GM19023 (cell line): ENCODE measurements around the gene RRP1.
A peak's percentile ranks its signal among the peaks of the same experiment; 100 is the strongest.

ENCODE experiments used
- ATAC-seq: cut with Tn5 transposase; IDR thresholded peaks from one replicate; pipeline ENCODE4 v1.9.1; 2021; ENCODE audit warnings: mild to moderate bottlenecking, moderate library complexity; ENCODE audit not compliant: unreplicated experiment

RRP1 gene

DNA sequence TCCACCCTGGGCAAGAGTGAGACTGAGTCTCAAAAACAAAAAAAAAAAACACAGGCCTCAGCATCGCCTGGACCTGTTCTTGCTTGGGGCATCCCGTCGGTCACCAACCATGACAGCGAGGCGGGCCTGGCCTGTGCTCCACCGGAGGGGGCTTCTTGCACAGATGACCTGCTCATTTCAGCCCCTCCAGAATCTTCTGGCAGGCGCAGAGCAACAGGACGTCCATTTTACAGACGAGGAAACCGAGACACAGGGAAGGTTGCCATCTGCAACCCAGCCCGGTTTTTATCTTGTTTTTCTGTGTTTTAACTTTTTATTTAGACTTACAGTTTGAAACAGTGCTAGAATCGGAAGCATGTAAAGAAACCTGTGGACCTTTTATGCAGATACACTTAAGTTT is 14.2 kb upstream of the RRP1 start:
- no peak for ATAC-seq

DNA sequence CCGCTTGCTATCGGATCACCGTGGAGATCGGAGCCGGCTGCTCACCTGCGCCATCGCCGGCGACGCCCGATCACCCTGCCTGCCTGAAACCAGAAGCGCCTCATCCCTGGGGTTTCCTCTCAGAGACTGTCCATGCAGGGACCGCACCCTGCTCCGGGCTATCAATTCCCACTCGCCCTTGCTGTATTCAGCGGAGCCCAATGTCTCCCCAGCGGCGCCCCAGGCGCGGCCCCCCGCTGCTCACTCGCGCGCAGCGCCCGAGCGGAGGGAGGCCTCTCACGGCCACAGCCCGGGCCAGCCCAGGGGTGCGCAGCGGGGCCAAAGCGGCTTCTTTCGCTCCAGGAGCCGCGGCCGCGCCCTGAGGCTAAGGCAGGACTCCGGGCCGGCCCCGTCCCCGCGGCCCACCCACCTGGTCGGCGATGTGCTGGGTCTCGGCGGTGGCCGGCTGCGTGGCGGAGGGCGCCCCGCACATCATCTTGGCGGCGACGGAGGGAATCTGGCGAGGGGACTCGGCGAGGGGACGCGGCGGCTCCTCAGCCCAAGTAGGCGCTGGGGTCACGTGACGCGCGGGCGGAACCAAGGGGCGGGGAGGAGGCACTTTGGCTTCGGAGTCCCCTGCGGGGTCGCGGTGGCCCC is 13.5 kb upstream of the RRP1 start, which contains the start of gene CSTB:
CSTB (minus strand) TSS at position 514 of the 636 bp plus-strand sequence; CDS start at position 475, 39 bp downstream.
- peak; percentile 62 for ATAC-seq

DNA sequence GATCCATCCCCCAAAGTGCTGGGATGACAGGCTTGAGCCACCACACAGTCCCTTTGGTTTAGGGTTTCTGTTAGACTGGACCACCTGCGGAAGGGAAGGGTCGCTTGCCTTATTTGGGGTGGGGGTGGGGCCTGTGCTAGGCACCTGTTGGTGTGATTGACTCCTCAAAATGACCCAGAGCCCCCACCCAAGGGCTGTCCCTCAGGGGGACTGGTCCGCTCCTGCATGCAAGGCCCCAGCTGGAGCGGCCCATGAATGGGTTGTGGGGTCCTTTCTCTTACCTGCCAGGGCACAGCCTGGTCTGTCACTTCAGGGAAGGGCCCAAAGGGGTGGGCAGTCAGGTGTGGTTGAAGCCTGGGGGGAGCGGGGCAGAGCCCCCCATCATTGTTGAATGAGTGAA is 11.4 kb upstream of the RRP1 start:
- ATAC-seq, result no peak

DNA sequence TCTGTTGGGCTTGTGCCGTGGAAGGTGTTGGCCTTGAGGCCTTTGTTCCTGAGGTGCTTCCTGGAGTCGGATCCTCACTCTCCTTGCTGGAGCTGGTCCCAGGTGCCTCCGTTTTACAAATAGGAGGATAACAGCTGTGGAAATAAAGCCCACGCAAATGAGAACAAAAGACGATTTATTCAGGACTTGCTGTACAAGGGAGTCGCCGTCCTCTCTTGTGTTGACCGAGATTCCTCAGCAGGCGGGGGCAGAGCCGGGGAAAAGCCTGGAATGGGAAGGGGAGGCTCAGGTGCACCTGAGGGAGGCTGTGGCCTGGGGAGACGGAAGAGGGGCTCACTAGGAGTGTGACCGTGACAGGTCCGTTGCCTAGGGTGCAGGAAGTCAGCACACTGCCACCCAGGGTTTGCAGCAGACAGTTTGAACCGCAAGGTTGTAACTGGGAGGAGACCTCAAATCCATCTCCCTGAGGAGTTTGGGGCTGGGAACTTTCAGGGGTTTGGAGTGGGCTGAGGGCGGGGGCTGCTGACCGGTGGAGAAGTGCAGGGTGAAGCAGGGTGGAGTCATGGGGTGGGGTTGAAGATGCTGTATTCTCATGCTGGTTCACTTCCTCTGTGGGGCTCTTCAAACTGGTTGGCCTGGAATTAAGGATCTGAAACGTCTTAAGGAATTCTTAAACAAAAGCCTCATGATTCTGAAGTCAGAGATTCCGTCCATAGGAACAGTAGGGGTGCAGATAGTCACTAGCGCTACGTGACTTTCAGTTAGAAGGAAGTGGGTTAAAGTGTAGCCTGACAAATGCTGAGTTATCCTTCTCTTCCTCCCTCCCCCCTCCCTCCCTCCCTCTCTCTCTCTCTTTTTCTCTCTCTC is 10.7 kb upstream of the RRP1 start:
- ATAC-seq, result no peak

DNA sequence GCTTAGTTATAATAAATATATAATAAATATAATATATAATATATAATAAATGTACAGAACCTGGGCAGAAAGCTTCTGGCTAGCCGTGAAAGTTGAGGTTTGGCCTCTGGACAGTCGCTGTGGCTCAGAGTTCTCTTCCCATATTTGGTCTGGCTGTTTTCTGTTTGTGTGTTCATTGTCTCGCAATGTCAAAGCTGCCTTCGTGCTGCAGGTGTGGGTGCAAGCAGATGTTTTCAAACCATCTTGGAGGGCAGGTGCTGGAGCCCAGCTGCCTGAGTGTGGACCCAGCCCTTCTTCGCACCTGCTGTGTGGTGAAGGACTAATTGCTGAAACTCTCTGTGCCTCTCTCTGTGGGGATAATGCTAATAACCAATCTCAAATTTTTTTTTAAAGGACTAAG is 9.7 kb upstream of the RRP1 start:
- ATAC-seq, result no peak

DNA sequence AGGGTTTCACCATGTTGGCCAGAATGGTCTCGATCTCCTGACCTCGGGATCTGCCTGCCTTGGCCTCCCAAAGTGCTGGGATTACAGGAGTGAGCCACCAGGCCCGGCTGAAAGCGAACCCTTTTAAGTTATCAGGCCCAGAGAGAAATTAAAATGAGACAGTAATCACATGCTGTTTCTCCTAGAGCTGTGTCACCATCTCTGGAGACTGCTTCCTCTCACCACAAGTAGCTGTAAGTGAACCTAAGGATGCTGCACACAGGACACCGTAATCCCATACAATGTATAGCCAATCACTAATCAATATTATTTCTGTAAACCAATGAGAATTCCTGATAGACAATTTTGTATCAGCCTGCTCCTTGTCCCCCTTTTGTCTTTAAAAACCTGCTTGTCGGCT is 7.5 kb upstream of the RRP1 start:
- no peak for ATAC-seq

DNA sequence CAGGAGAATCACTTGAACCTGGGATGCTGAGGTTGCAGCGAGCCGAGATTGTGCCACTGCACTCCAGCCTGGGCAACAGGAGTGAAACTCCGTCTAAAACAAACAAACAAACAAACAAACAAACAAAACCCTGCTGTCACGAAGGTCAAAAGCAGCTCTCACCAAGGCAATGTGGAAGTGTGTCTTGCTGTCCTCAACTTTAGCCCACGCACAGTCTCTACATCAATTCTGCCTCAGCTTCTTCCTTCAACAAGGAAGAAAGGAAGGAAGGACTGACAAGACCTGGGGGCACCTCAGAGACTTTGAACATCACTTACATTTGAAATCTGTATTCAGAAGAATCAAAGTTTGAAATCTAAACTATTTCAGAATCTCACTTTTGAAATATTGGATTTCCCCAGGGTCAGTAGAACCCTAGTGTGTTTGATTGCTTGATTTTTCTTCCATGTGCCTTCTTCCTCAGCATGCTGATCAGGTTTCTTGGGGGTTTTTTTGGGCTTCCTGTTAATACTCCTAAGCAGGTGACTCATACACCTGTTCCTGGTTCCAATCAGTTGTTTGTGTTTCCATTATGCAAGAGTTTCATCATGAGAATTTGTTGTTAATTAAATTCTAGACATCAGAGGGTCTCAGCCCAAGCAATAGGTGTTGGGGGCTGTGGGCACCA is 6.8 kb upstream of the RRP1 start:
- no peak for ATAC-seq

DNA sequence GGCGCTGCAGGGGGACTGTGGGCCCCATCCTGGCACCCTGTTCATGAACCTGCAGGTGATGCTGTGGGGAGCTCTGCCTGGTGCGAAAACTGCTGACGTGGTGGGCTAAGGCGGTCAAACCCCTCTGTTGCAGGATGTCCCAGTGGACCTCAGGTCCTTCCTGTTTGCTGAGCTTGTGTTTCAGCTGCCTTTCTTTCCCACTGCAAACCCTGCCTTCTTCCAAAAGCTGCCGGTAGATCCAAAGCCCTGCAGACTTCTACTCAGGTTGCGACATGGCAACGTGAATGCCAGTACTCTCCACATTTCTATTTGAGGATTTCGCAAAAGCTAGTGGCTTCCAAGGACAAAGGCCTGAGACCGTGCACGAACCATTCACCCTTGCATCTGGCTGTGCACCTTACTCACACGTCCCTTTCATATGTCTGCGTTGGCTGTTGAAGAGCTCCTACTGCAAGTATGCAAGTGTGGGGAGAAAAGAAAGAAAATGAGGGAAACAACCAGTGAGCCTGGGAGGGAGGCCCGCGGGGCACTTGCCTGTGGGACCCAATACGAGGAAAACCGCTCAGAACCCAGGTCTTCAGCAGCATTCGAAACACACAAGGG is 6.2 kb upstream of the RRP1 start:
- no peak for ATAC-seq

DNA sequence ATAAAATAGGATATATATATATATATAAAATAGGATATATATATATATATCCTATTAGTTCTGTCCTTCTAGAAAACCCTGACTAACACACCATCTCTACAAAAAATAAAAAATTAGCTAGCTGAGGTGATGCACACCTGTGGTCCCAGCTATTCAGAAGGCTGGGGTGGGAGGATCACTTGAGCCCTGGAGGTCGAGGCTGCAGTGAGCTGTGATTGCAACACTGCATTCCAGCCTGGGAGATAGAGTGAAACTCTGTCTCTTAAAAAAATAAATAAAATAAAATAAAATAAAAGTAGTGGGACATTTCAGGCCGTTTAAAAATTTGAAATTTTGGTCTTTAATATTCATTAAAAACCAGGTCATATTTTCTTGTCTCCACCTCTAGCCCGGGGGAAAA is 4.2 kb upstream of the RRP1 start:
- no peak for ATAC-seq

DNA sequence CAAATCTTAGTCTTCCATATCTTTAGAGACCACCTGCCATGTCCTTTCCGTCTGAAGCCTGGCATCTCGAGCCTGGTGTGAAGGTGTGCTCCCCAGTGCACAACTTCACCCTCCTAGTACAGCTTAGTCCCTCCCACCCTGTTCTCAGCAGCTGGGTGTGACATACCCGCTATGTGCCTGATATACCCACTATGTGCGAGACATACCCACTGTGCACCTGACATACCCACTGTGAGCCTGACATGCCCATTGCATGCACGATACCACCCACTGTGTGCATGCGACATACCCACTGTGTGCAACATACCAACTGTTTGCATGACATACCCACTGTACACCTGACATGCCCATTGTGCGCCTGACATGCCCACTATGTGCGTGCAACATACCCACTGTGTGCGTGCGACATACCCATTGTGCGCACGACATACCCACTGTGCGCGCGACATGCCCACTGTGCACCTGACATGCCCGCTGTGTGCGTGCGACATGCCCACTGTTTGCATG is 3.0 kb upstream of the RRP1 start:
- ATAC-seq, result no peak

DNA sequence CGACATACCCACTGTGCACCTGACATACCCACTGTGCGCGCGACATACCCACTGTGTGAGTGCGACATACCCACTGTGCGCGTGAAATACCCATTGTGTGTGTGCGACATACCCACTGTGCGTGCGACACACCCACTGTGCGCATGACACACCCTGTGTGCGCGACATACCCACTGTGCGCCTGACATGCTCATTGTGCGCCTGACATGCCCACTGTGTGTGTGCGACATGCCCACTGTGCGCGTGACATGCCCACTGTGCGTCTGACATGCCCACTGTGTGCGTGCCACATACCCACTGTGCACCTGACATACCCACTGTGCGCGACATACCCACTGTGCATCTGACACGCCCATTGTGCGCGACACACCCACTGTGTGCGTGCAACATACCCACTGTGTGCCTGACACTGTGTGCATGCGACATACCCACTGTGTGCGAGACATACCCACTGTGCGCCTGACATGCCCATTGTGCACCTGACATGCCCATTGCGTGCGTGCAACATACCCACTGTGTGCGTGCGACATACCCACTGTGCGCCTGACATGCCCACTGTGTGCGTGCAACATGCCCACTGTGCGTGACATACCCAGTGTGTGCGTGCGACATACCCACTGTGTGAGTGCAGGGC is 2.5 kb upstream of the RRP1 start:
- ATAC-seq, result no peak

DNA sequence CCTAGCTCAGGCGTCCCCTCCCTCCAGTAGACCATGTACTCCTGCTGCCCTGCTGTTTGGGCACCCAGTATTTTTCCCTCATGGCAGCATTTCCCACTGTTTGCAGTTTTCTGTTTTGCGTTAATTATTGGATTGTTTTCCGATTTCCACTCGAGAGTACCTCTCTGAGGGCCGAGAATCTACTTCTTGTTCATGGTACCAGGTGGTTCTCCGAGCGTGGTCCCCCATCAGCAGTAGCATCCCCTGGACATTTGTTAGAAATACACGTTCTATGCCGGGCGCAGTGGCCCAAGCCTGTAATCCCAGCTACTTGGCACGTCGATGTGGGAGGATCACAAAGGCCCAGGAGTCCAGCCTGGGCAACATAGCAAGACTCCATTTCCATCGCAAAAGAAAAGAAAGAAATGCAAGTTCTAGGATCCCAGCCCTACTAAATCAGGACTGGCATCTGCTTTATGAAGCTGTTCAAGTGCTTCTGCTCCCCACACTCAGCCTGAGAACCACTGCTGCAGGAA is 690 bp downstream of the RRP1 start:
- no peak for ATAC-seq

DNA sequence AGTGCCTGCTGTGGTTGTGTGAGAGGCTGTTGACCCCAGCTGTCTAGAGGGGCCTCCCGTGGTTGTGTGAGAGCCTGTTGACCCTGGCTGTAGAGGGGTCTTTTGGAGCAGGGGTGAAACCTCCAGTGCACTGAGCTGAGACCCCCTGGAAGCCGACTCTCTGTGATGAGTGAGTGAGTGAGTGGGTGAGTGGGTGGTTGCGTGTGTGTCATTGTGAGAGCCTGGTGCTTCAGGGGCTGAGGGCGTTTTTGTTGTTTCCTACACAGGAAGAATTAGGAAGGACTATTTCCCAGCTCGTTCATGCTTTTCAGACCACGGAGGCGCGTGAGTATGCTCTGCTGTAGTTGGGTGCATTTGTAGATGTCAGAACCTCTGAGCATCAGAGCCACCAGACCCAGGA is 3.0 kb downstream of the RRP1 start:
- ATAC-seq, result no peak

DNA sequence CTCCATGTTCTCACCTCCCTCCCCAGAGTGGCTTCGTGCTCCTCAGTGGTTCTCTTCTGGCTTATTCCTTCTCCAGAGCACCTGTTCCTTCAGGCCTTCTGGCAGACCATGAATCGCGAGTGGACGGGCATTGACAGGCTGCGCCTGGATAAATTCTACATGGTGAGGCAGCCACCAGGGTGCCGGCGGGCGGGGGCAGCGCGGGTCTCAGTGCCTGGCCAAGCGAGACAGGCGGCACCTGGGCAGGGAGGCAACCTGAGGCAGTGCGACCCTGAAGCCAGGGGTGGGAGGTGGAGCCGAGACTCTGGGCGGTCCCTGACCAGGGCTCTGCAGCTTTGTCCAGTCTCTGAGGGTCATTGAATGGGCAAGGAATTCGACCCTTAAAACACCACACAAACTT is 3.9 kb downstream of the RRP1 start:
- ATAC-seq, result no peak

DNA sequence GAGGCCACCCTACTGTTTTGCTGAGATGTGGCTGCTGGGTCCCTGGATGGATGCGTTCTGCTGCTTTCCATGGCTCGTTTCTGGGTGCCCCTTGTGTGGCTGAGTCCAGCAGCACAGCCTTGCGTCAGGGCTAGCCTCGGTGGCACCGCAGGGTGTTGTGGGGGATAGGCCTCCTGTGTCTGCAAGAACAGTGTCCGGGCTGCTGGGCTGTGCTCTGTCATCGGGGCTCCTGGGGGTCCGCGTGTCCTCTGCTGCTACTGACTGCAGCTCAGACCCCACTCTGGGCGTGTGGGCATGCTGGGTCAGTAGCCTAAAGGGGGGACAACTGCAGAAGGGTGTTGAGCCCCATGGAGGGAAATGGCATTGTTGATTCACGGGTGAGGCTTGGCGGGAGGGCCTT is 4.9 kb downstream of the RRP1 start:
- no peak for ATAC-seq

DNA sequence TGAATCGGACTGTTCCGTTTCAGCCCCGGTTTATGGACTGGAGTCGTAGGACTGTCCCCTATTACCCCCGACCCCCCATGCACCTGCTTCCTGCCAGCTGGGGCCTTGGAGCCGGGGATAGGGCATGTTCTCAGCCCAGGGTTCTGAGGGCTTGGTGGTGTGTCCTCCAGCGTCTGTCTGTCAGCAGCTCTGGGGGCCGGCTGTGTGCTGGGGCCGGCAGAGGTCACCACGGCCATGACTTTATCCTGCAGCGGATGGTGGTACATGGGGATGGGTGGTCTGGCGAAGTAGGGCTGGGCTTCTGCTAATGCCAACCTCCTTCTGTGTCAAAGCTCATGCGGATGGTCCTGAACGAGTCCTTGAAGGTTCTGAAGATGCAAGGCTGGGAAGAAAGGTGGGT is 5.5 kb downstream of the RRP1 start:
- ATAC-seq, result no peak

DNA sequence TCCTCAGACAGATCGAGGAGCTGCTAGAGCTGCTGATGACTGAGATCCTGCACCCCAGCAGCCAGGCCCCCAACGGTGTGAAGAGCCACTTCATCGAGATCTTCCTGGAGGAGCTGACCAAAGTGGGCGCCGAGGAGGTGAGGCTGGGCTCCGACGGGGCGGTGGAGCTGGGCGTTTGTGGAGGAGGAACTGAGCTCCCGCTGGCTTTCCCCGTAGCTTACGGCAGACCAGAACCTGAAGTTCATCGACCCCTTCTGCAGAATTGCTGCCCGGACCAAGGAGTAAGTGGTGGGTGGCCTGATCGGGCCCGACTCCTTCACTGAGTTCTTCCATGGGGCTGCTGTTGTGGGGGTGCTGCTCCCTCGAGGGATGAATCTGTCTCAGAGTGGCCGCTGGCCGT is 8.0 kb downstream of the RRP1 start:
- ATAC-seq, result no peak

DNA sequence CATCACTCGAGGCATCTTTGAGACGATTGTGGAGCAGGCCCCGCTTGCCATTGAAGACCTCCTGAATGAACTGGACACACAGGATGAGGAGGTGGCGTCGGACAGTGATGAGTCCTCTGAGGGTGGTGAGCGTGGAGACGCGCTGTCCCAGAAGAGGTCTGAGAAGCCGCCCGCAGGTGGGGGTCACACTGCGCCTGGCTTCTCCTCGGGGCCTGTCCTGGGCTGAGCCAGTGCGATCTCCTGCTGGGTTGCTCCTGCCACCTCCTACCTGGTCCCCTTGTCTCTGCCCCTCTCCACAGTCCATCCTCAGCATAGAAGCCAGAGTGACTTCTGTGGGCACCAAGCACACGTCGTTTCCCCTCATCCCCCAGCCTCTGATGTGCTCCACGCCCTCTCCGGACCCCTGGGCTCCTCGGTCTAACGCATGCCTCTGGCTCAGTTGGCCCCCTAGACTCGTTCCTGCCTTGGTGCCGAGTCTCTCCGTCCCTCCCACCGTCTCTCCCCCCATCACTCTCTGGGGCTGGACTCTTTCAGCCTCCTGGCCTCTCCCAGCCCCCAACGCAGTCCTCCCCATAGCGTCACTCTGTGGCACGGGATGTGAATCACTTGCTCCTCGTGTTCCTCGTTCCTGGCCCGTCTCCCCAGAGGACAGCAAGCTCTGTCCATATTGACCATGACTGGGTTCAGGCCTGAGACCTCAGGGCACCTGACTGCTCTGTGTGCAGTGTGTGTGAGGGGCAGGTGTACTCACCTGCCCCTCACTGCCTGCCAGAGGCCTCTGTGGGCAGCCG is 8.7 kb downstream of the RRP1 start:
- ATAC-seq, result no peak

DNA sequence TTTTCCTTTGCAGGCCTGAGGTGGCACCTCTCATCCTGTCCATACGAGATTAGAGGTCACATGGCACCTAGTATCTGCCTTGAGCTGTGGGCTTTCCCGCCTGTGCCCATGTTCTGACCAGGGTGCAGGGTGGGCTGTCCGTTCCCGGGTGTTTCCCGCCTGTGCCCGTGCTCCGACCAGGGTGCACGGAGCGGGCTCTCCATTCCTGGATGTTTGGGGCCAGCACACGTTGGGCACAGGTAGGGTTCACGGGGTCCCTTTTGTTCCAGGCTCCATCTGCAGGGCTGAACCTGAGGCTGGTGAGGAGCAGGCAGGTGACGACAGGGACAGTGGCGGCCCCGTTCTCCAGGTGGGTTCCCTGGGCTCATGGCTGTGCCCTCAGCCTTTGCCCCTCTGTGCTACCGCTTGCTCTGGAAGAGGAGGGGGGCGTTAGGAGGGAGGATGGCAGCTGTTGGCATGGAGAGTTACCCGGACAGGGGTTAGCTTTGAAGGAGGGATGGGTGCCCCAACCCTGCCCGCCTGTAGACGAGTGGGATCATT is 10.0 kb downstream of the RRP1 start:
- ATAC-seq, result no peak

DNA sequence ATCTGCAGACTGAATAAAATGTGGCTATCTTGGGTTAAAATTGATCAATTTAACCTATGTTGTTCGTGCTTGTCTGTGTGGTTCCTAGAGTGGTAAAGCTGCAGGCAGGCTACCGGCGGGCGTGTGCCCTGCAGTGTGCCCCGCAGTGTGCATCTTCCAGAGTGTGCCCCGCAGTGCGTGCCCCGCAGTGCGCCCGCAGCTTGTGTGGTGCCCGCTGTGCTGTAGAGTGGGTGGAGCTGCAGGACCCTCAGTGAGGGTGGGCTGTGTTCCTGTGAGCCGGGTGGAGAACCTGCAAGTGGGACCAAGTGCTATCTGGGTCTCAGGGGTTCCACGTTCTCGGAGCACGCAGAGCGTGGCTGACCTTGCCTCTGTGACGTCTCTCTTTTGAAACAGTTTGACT is 10.7 kb downstream of the RRP1 start:
- no peak for ATAC-seq
